Measurements from ENCODE around the gene CMIP.

Gene CMIP

GRCh38 chr16:81458827-81459598, 14.4 kb downstream of the CMIP start:
- DNase-seq = no peak

DNA sequence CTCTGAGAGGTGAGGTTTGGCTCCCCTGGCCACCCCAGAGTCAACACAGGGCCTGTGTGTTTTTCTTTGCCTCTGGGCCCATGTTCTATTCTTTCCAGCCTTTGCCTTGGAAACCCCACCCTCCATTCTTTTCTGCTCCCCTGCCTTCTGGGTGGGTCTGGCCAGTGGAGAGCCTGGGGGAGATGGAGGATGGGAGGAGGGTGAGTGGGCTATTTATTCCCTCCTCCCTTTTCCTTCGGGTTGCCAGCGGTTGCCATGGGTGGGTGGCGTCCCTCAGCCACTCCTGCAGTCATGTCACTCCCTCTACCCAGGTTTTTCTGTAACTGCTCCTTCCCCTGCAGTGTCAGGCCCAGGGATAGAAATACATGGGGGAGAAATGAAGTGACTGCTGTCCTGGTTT, 15.5 kb downstream of the CMIP start:
- no peak for DNase-seq

- no peak for DNase-seq
Measured at GRCh38 chr16:81461243-81461642, 16.6 kb downstream of the CMIP start.

DNA sequence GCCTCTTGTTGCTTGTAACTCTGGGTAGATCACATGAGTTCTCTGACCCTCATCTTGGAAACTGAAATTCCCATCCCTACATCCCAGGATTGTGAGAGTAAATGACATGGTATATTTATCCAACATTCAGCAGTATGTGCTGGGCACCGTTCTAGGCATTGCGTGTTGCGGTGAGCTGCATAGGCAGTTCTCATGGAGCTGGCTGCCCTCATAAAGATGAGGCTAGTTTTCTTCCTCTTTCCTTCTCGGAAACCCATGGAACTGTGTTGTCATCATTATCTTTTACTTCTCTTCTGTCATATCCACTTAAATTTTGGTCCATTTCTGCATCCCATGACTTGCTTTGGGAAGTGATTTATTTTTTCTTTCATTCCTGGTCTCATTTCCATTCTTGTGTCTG, 17.2 kb downstream of the CMIP start:
- no peak for DNase-seq

DNA sequence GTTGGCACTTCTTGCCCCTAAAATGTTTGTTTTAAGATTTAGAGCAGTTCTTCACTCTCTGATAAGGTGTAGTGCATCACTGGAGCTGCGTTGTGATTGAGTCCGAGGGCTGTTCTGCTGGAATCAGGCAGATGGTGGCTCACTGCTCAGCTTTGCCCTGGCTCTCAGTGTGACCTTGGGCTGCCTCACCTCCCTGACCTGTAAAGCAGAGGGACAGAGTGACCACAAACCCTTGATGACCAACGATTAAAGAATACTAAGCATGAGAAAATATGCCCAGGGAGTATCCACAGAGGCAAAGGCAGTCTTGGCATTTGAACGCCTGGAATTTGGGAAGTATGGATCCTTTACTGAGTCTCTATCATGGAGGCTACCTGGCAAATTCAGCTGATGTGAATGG, 18.1 kb downstream of the CMIP start:
- DNase-seq = no peak

GRCh38 chr16:81463296-81463890, 18.8 kb downstream of the CMIP start:
- peak in 12 of 56 donors; percentile 8 to 41 (median 29) for DNase-seq

DNA sequence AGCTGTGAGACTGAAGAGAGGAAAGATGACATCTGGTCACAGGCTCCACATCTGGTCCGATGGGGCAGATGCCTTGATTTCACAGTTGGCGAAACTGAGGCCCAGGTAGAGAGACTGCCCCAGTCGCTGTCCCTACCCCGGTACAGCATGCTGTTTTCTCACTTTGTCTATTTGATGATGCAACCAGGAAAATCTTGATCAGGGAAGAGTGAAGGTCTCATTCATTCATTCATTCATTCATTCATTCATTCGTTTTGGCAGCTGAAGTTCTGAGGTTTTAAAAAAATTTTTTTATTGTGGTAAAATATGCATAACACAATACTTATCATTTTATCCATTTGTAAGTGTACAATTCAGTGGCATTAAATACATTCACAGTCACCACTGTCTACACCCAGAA, 19.7 kb downstream of the CMIP start:
- no peak for DNase-seq

- DNase-seq = no peak
Measured at GRCh38 chr16:81465375-81465943, 20.9 kb downstream of the CMIP start.

- peak in 11 of 56 donors; percentile 12 to 49 (median 25) for DNase-seq
Measured at GRCh38 chr16:81466356-81466980, 21.9 kb downstream of the CMIP start.

- no peak for DNase-seq
Measured at GRCh38 chr16:81467072-81467471, 22.5 kb downstream of the CMIP start.

- DNase-seq = no peak
Measured at GRCh38 chr16:81467815-81468214, 23.2 kb downstream of the CMIP start.

DNA sequence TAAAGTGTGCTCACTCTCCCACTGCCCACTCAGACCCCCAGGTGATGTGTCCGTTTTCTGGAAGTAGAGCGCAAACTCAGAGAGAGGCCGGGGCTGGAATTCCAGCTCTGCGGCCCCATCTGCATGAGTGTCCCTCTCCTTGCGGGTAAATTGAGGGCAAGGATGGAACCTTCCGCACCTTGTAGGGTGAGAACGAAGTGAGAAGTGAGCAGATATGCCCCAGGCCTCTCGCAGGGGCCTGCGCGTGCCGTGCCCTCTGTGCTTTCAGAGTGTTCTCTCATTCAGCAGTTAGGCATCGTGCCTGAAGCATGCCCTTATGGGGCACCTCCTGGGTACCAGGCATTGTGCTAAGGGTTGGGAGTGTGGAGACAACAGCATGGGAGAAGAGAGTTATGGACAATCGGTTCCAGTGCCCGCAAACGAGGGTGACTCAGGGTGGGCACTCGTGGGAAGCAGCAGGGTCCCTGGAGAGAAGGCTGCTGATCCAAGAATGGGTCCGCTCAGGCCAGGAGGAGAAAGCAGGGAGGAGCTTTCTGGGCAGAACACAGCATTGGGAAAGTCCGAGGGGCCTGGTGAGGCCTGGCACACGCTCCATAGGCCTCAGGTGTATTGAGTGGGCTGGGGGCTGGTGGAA, 23.8 kb downstream of the CMIP start:
- DNase-seq = no peak

- no peak for DNase-seq
Measured at GRCh38 chr16:81469183-81469677, 24.6 kb downstream of the CMIP start.

DNA sequence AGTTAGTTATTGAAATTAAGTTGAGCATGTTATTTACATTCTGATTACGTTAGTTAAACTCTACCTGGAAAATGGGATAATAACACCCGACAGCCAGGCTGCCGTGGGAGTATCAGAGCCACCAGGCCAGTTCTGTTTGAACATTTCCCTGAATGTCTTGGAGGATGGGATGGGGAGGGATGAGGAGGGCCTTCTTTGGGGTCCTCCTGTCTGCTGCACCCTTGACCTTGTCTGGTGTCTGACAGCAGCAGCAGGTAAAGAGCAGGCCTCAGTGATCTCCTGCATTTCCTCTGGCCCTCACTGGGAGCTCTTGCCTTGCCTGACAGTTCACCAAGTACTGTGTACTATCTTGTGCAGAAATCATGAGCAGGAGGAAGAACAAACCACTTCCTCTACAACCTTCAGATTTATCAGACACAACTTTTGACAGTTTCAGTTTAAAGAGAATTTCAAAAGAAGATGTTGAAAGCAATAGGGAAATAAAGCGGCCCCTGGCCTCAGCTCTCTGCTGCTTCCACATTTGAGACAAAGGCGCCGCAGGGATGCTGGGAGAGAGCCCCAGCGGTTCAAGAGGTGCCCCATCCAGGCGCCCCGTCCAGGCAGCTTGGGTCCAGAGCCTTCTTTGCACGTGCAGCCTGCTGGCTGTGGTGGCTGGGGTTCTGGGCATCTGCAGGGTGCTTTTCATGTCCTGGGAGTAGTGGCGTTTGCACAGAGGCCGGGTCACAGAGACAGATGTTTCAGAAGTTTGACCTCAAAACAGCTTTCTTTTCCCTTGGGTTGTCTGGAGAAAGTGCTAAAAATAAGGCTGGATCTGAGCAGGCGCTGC, 25.3 kb downstream of the CMIP start:
- peak in 7 of 56 donors; percentile 9 to 39 (median 23) for DNase-seq

DNA sequence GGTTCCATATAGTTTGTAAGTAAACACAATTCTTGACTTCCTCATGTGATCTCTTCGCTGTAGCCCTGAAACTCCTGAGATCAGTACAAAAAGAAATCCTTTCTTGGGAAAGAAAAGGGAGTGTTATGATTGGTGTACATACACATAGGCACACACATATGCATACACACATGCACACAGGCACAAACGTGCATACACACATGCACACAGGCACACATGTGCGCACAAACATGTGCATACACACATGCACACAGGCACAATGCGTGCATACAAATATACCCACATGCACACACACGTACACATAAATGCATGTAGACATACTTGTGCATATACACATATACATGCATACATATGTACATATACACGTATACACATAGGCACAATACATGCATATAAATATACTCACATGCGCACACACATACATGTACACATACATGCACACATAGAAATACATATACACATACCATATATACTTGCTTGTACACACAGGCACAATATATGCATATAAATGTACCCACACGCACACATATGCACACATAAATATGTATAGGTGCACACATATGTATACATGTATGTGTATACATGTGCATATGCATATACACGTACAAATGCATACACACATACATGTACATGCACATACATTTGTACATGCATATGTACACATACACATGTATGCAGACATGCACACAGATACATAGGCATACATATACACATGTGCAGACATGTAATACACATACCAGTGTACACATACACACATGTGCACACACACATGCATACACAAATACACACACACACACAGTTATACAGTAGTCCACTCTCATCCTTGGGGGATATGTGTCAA, 26.4 kb downstream of the CMIP start:
- no peak for DNase-seq

GRCh38 chr16:81471882-81472281, 27.3 kb downstream of the CMIP start:
- DNase-seq = no peak

- no peak for DNase-seq
Measured at GRCh38 chr16:81472391-81472790, 27.8 kb downstream of the CMIP start.

DNA sequence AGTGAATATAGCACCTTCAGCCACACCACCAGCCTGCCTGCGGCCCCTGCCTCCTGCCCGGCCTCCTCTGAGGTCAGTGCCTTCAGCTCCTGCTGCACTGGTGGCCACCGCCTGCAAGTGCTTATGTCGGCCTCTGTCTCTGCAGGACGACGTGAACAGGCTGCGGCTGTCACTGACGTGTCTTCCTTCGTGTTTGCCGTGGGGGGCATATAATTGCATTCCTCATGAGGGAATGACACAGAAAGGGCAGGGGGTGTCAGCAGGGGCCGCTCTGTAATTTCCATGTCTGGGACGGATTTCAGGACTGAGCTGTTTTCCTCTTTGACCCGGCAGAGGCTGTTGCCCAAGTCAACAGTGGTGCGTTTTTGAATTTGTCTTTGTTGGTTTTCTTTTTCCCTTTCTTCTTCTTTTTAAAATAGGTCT, 28.5 kb downstream of the CMIP start:
- DNase-seq = no peak

- no peak for DNase-seq
Measured at GRCh38 chr16:81473558-81473957, 28.9 kb downstream of the CMIP start.
